ENCODE data around the gene HSPBAP1. TPM values are rescaled to one million over a fixed set of nuclear protein-coding genes. Genes with fewer than 3 reads are reported as not detected.

The HSPBAP1 gene
- total and polyA plus RNA-seq, 2 of the 13 experiments (the other 11 are each of a cell fraction or from before 2014, with no cell fraction given): 4.2 to 5.1 TPM

GRCh38 chr3:122793568-122794416, at the start of gene HSPBAP1 (continued):
- no peak; the same call in 1 of the 2 replicates for TF ChIP-seq ZBTB2 (CRISPR knock-in tag; IDR thresholded peaks at IDR 0.05; ENCODE audit: low read depth)
- no peak for TF ChIP-seq KLF15 (CRISPR knock-in tag; IDR thresholded peaks at IDR 0.05; ENCODE audit: borderline replicate concordance)
- no peak for TF ChIP-seq NCOR1 (IDR thresholded peaks at IDR 0.05; ENCODE audit: borderline replicate concordance, low read length)
- TF ChIP-seq ZNF737 (CRISPR knock-in tag; IDR thresholded peaks at IDR 0.05; ENCODE audit: borderline replicate concordance): no peak; the same call in 1 of the 2 replicates
- TF ChIP-seq ZNF629 (CRISPR knock-in tag; conservative IDR thresholded peaks at IDR 0.05): no peak
- peak; percentile 23; the same call in 1 of the 2 replicates for TF ChIP-seq SETDB1 (CRISPR knock-in tag; IDR thresholded peaks at IDR 0.05; ENCODE audit: borderline replicate concordance)
- TF ChIP-seq ZNF891 (CRISPR knock-in tag; IDR thresholded peaks at IDR 0.05): no peak; the same call in 1 of the 2 replicates
- TF ChIP-seq ZNF75D (CRISPR knock-in tag; IDR thresholded peaks at IDR 0.05; ENCODE audit: borderline replicate concordance): no peak
- no peak; the same call in 1 of the 2 replicates for TF ChIP-seq ZBTB34 (CRISPR knock-in tag; IDR thresholded peaks at IDR 0.05)
- peak; percentile 64 for TF ChIP-seq THAP11 (CRISPR knock-in tag; IDR thresholded peaks at IDR 0.05)
- no peak for TF ChIP-seq TMF1 (CRISPR knock-in tag; IDR thresholded peaks at IDR 0.05; ENCODE audit: low read depth)
- TF ChIP-seq EHMT2 (IDR thresholded peaks at IDR 0.05; ENCODE audit: borderline replicate concordance, low read depth, low read length): no peak
- TF ChIP-seq NFAT5 (CRISPR knock-in tag; IDR thresholded peaks at IDR 0.05): peak; percentile 66
- no peak for TF ChIP-seq ZNF550 (CRISPR knock-in tag; IDR thresholded peaks at IDR 0.05; ENCODE audit: borderline replicate concordance)
- TF ChIP-seq MED8 (CRISPR knock-in tag; IDR thresholded peaks at IDR 0.05; ENCODE audit: insufficient replicate concordance): peak; percentile 30
- TF ChIP-seq CERS6 (CRISPR knock-in tag; IDR thresholded peaks at IDR 0.05): no peak

Data from HepG2 (cell line).